Uterus (tissue), 2 donors: ENCODE results near the gene CDH3.

Source experiments
- CTCF ChIP-seq, 4 experiments: fragments of 200-600 bp in 2 of 4; fragments of 450-650 bp in 2 of 4; sonication (generic) in 2 of 4; IDR thresholded peaks; one replicate each; pipeline ENCODE4 v1.5.1; 2016 to 2019; ENCODE audit warnings: antibody characterized with exemption in 4 of 4, mild to moderate bottlenecking in 2 of 4, moderate library complexity in 1 of 4
- POLR2A ChIP-seq, 2 donors: fragments of 450-650 bp; IDR thresholded peaks; one replicate each; pipeline ENCODE4 v1.6.1; 2016; ENCODE audit warnings: antibody characterized with exemption in 2 of 2, mild to moderate bottlenecking in 1 of 2, moderate library complexity in 1 of 2

- no peak for TF ChIP-seq CTCF (IDR thresholded peaks at IDR 0.05)
- no peak for TF ChIP-seq POLR2A (IDR thresholded peaks at IDR 0.05)
Observed at GRCh38 chr16:68710211-68710610, 65.1 kb downstream of the CDH3 start.
